HEK293T (cell line): ENCODE measurements around the gene NAV2.

Source experiments
- CTCF ChIA-PET: fragments of 350-600 bp; formaldehyde crosslinking; extraction: SDS; loops from one replicate; lab custom pipeline; 2021; ENCODE audit warnings: antibody characterized with exemption, inconsistent platforms; lab: Yijun Ruan, JAX
- POLR2A ChIA-PET: fragments of 350-600 bp; formaldehyde crosslinking; extraction: SDS; loops from one replicate; lab custom pipeline; 2020; ENCODE audit warnings: antibody characterized with exemption, inconsistent platforms; lab: Yijun Ruan, JAX
- DNase-seq: peaks from one replicate; pipeline ENCODE4 v3.0.0; 2012; ENCODE audit warnings: mixed read lengths; ENCODE audit errors: extremely low spot score
- ARNT ChIP-seq: fragments of 450-650 bp; IDR thresholded peaks from 2 replicates; pipeline ENCODE4 v1.6.1; 2017; ENCODE audit warnings: mild to moderate bottlenecking
- BHLHE40 ChIP-seq: fragments of 450-650 bp; IDR thresholded peaks from 2 replicates; pipeline ENCODE4 v1.6.1; 2016; ENCODE audit warnings: mild to moderate bottlenecking, moderate library complexity, borderline replicate concordance
- CTBP1 ChIP-seq: fragments of 450-650 bp; IDR thresholded peaks from 2 replicates; pipeline ENCODE4 v1.6.1; 2016; ENCODE audit warnings: borderline replicate concordance
- ELF4 ChIP-seq: fragments of 450-650 bp; IDR thresholded peaks from 2 replicates; pipeline ENCODE4 v1.6.1; 2017; ENCODE audit warnings: antibody characterized with exemption
- FOXA1 ChIP-seq: fragments of 450-650 bp; IDR thresholded peaks from 2 replicates; pipeline ENCODE4 v1.6.1; 2016; ENCODE audit warnings: mild to moderate bottlenecking
- FOXK2 ChIP-seq: fragments of 450-650 bp; IDR thresholded peaks from 2 replicates; pipeline ENCODE4 v1.6.1; 2016; ENCODE audit warnings: mild to moderate bottlenecking
- FOXM1 ChIP-seq: fragments of 450-650 bp; IDR thresholded peaks from 2 replicates; pipeline ENCODE4 v1.6.1; 2017; ENCODE audit warnings: mild to moderate bottlenecking, borderline replicate concordance
- HDGF ChIP-seq: fragments of 450-650 bp; IDR thresholded peaks from 2 replicates; pipeline ENCODE4 v1.6.1; 2017; ENCODE audit warnings: antibody characterized with exemption, borderline replicate concordance
- L3MBTL2 ChIP-seq: fragments of 450-650 bp; conservative IDR thresholded peaks from 2 replicates; pipeline ENCODE4 v1.6.1; 2016; ENCODE audit warnings: mild to moderate bottlenecking
- LEF1 ChIP-seq: fragments of 450-650 bp; IDR thresholded peaks from 2 replicates; pipeline ENCODE4 v1.6.1; 2017; ENCODE audit warnings: mild to moderate bottlenecking, borderline replicate concordance
- NFRKB ChIP-seq: fragments of 450-650 bp; IDR thresholded peaks from 2 replicates; pipeline ENCODE4 v1.6.1; 2016; ENCODE audit warnings: mild to moderate bottlenecking, moderate library complexity
- PKNOX1 ChIP-seq: fragments of 450-650 bp; IDR thresholded peaks from 2 replicates; pipeline ENCODE4 v1.6.1; 2016
- SP1 ChIP-seq: fragments of 450-650 bp; IDR thresholded peaks from 2 replicates; pipeline ENCODE4 v1.6.1; 2017
- SUZ12 ChIP-seq: fragments of 450-650 bp; IDR thresholded peaks from 2 replicates; pipeline ENCODE4 v1.6.1; 2016; ENCODE audit warnings: mild to moderate bottlenecking
- TARDBP ChIP-seq: fragments of 450-650 bp; IDR thresholded peaks from 2 replicates; pipeline ENCODE4 v1.6.1; 2016
- ZNF384 ChIP-seq: fragments of 450-650 bp; IDR thresholded peaks from 2 replicates; pipeline ENCODE4 v1.6.1; 2016

Gene NAV2

DNA sequence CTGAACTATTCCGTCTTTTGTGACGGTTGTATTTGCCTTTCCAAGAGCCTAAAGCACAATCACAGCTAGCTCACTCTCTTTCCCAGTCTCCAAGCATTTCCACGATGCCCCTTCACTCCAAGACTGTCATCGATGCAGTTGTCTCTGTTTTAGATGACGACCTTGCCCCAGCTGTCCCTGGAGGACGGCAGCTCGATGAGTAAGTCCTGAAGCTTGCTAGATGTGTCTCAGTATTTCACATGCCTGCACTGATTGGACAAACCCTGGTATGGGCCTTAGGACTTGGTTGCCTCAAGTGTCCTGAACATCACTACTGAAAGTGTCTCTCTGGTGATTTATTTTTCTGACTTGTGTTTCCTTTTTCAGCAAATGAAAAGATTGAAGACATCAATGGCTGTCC, 129.9 kb downstream of the NAV2 start:
- no peak for DNase-seq
- TF ChIP-seq FOXA1 (no peak), FOXK2 (no peak), FOXM1 (no peak), TARDBP (no peak), SUZ12 (no peak), PKNOX1 (no peak), ARNT (no peak), L3MBTL2 (no peak), BHLHE40 (no peak), LEF1 (no peak), NFRKB (no peak), CTBP1 (no peak), HDGF (no peak), ELF4 (no peak), SP1 (no peak), ZNF384 (no peak)
- CTCF ChIA-PET: no interaction called here
- POLR2A ChIA-PET: interaction anchor here (1.1 kb wide), 1 partner anchor 65 kb away, joined by 4 read pairs; no protein-coding TSS in a partner anchor

DNA sequence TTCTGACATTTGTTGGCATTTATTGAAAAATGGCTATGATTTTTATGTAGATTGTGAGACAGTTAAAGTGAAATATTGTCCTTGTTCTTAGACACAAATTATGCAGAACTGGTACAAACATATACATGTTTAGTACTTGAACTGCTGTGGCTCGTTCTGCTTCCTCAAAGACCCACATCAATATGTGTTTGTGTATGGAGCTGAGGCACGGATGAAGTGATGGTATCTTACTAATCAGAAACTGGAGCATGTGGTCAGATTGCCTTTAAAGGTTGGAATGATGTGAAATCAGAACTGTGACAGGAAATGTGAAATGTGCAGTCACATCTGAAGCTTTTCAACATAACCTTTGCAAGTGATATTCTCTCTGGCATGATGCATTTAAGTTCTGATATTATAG, 130.4 kb downstream of the NAV2 start:
- DNase-seq: no peak
- TF ChIP-seq TARDBP (no peak), ELF4 (no peak), FOXM1 (no peak), FOXA1 (no peak), L3MBTL2 (no peak), CTBP1 (no peak), ZNF384 (no peak), BHLHE40 (no peak), SUZ12 (no peak), SP1 (no peak), PKNOX1 (no peak), LEF1 (no peak), NFRKB (no peak), FOXK2 (no peak), HDGF (no peak), ARNT (no peak)
- ChIA-PET CTCF (no interaction called here), POLR2A (no interaction called here)

- TF ChIP-seq BHLHE40 (no peak), ZNF384 (no peak), SUZ12 (no peak), HDGF (no peak), SP1 (no peak), ARNT (no peak), NFRKB (no peak), TARDBP (no peak), FOXM1 (no peak), L3MBTL2 (no peak), ELF4 (no peak), FOXA1 (no peak), PKNOX1 (no peak), CTBP1 (no peak), LEF1 (no peak), FOXK2 (no peak)
- ChIA-PET POLR2A (no interaction called here), CTCF (no interaction called here)
- DNase-seq: no peak
These were observed 131.4 kb downstream of the NAV2 start for GRCh38 chr11:19844012-19844411.

- CTCF ChIA-PET: no interaction called here
- POLR2A ChIA-PET: no interaction called here
- TF ChIP-seq BHLHE40 (no peak), ARNT (no peak)
- no peak for DNase-seq
These were observed 132.2 kb downstream of the NAV2 start for GRCh38 chr11:19844806-19845205.

- ChIA-PET POLR2A (no interaction called here), CTCF (no interaction called here)
- no peak for TF ChIP-seq SUZ12
- TF ChIP-seq LEF1: no peak
- no peak for TF ChIP-seq HDGF
- no peak for TF ChIP-seq PKNOX1
- no peak for TF ChIP-seq L3MBTL2
- no peak for TF ChIP-seq SP1
- no peak for TF ChIP-seq BHLHE40
- no peak for TF ChIP-seq NFRKB
- TF ChIP-seq ELF4: no peak
- TF ChIP-seq ZNF384: no peak
- TF ChIP-seq FOXA1: no peak
- no peak for TF ChIP-seq TARDBP
- TF ChIP-seq FOXM1: no peak
- TF ChIP-seq ARNT: no peak
- TF ChIP-seq CTBP1: no peak
- no peak for TF ChIP-seq FOXK2
- DNase-seq: no peak
These were observed 133.0 kb downstream of the NAV2 start for GRCh38 chr11:19845626-19846025.
